HEK293 (cell line): ENCODE measurements around the gene TPM4.

Experiments used
- CTCF ChIA-PET: fragments of 350-600 bp; formaldehyde crosslinking; extraction: SDS; loops from one replicate; lab custom pipeline; 2021; ENCODE audit warnings: antibody characterized with exemption; lab: Yijun Ruan, JAX
- POLR2A ChIA-PET: fragments of 300-600 bp; formaldehyde crosslinking; extraction: SDS; loops from one replicate; lab custom pipeline; 2020; ENCODE audit warnings: antibody characterized with exemption, inconsistent platforms; lab: Yijun Ruan, JAX
- H3K27ac ChIP-seq: fragments of 200-500 bp; sonication (Bioruptor generic); 2 replicates; pipeline ENCODE4 v1.5.1; 2014; ENCODE audit warnings: low read depth, low read length, control low read depth, inconsistent platforms; ENCODE audit errors: extremely low read depth
- H3K36me3 ChIP-seq, 2 experiments: fragments of 200-500 bp in 1 of 2; sonication (Bioruptor generic) in 1 of 2; 1 replicate in 1 of 2; 2 replicates in 1 of 2; pipeline ENCODE4 v1.5.1; 2014 to 2017; ENCODE audit warnings: inconsistent platforms in 2 of 2, low read length in 2 of 2; ENCODE audit not compliant: control insufficient read depth in 2 of 2, insufficient read depth in 1 of 2
- H3K4me1 ChIP-seq: fragments of 200-500 bp; sonication (Bioruptor generic); 2 replicates; pipeline ENCODE4 v1.5.1; 2014; ENCODE audit warnings: mild to moderate bottlenecking, low read length, inconsistent platforms; ENCODE audit not compliant: control insufficient read depth, insufficient read depth
- H3K4me3 ChIP-seq: 2 replicates; pipeline ENCODE4 v1.5.1; 2011; ENCODE audit warnings: low read depth, mild to moderate bottlenecking, control low read depth, low read length, moderate library complexity
- H3K9me3 ChIP-seq: fragments of 200-500 bp; sonication (Bioruptor generic); 2 replicates; pipeline ENCODE4 v1.5.1; 2014; ENCODE audit warnings: low read depth, low read length, inconsistent platforms; ENCODE audit not compliant: control insufficient read depth, insufficient read depth
- GFI1B ChIP-seq: fragments of 450-650 bp; formaldehyde crosslinking; IDR thresholded peaks from 2 replicates; pipeline ENCODE4 v1.5.1; 2016; ENCODE audit warnings: missing biosample characterization, missing genetic modification characterization
- PRDM6 ChIP-seq: fragments of 450-650 bp; formaldehyde crosslinking; IDR thresholded peaks from 2 replicates; pipeline ENCODE4 v1.5.1; 2017; ENCODE audit warnings: missing biosample characterization, missing genetic modification characterization
- SCRT2 ChIP-seq: fragments of 450-650 bp; formaldehyde crosslinking; IDR thresholded peaks from 2 replicates; pipeline ENCODE4 v1.5.1; 2016; ENCODE audit warnings: missing biosample characterization, missing genetic modification characterization
- WT1 ChIP-seq: fragments of 450-650 bp; formaldehyde crosslinking; IDR thresholded peaks from 2 replicates; pipeline ENCODE4 v1.5.1; 2016; ENCODE audit warnings: missing biosample characterization, missing genetic modification characterization
- YY2 ChIP-seq: fragments of 450-650 bp; formaldehyde crosslinking; IDR thresholded peaks from 2 replicates; pipeline ENCODE4 v1.5.1; 2016; ENCODE audit warnings: missing biosample characterization, missing genetic modification characterization
- ZBTB20 ChIP-seq: fragments of 450-650 bp; formaldehyde crosslinking; IDR thresholded peaks from 2 replicates; pipeline ENCODE4 v1.5.1; 2016; ENCODE audit warnings: missing biosample characterization, missing genetic modification characterization
- ZBTB6 ChIP-seq: fragments of 450-650 bp; formaldehyde crosslinking; IDR thresholded peaks from 2 replicates; pipeline ENCODE4 v1.5.1; 2017; ENCODE audit warnings: missing biosample characterization, missing genetic modification characterization
- ZFHX2 ChIP-seq: fragments of 450-650 bp; formaldehyde crosslinking; conservative IDR thresholded peaks from 2 replicates; pipeline ENCODE4 v1.5.1; 2016; ENCODE audit warnings: missing biosample characterization, missing genetic modification characterization
- ZNF112 ChIP-seq: fragments of 450-650 bp; formaldehyde crosslinking; IDR thresholded peaks from 2 replicates; pipeline ENCODE4 v1.5.0; 2017; ENCODE audit warnings: missing biosample characterization, missing genetic modification characterization
- ZNF132 ChIP-seq: fragments of 450-650 bp; formaldehyde crosslinking; IDR thresholded peaks from 2 replicates; pipeline ENCODE4 v1.5.1; 2017; ENCODE audit warnings: missing biosample characterization, missing genetic modification characterization, borderline replicate concordance
- ZNF23 ChIP-seq: fragments of 450-650 bp; formaldehyde crosslinking; IDR thresholded peaks from 2 replicates; pipeline ENCODE4 v1.5.1; 2016; ENCODE audit warnings: missing biosample characterization, missing genetic modification characterization, borderline replicate concordance
- ZNF248 ChIP-seq: fragments of 450-650 bp; formaldehyde crosslinking; IDR thresholded peaks from 2 replicates; pipeline ENCODE4 v1.5.1; 2017; ENCODE audit warnings: missing biosample characterization, missing genetic modification characterization
- ZNF433 ChIP-seq: fragments of 450-650 bp; formaldehyde crosslinking; IDR thresholded peaks from 2 replicates; pipeline ENCODE4 v1.5.1; 2016; ENCODE audit warnings: missing biosample characterization, missing genetic modification characterization, low read depth
- ZNF544 ChIP-seq: fragments of 450-650 bp; formaldehyde crosslinking; IDR thresholded peaks from 2 replicates; pipeline ENCODE4 v1.5.0; 2017; ENCODE audit warnings: missing biosample characterization, missing genetic modification characterization
- ZNF76 ChIP-seq: fragments of 450-650 bp; formaldehyde crosslinking; IDR thresholded peaks from 2 replicates; pipeline ENCODE4; 2016; ENCODE audit warnings: low read depth, missing biosample characterization, missing genetic modification characterization, borderline replicate concordance
- ZNF830 ChIP-seq: fragments of 450-650 bp; IDR thresholded peaks from 2 replicates; pipeline ENCODE4 v1.5.0; 2018; ENCODE audit warnings: missing biosample characterization, missing genetic modification characterization, low read depth, mild to moderate bottlenecking, moderate library complexity
- ZSCAN23 ChIP-seq: fragments of 450-650 bp; formaldehyde crosslinking; IDR thresholded peaks from 2 replicates; pipeline ENCODE4 v1.5.1; 2016; ENCODE audit warnings: missing biosample characterization, missing genetic modification characterization
- ZSCAN5A ChIP-seq: fragments of 450-650 bp; formaldehyde crosslinking; IDR thresholded peaks from 2 replicates; pipeline ENCODE4 v1.5.1; 2016; ENCODE audit warnings: missing biosample characterization, missing genetic modification characterization
- TF ChIP-seq, protein P1 (sequence below): fragments of 450-650 bp; formaldehyde crosslinking; IDR thresholded peaks from 2 replicates; pipeline ENCODE4 v1.5.1; 2016; ENCODE audit warnings: missing biosample characterization, missing genetic modification characterization

Gene TPM4

GRCh38 chr19:16068696-16069259, 7.5 kb upstream of the TPM4 start:
- ChIA-PET CTCF (interaction anchor here (0.6 kb wide), 1 partner anchor 543 kb away, joined by 3 read pairs; no protein-coding TSS in a partner anchor), POLR2A (no interaction called here)
- no peak overlapping the region for H3K4me3 ChIP-seq
- no peaks in the 10 kb centered on the region for H3K9me3 ChIP-seq
- H3K36me3 ChIP-seq, result no peaks in the 10 kb centered on the region
- TF ChIP-seq ZSCAN23 (tag by site-specific recombination) (no peak), ZNF544 (no peak), ZNF433 (tag by site-specific recombination) (0 out of 2 replicates have a peak, but pooled peaks have one; percentile 6), GFI1B (tag by site-specific recombination) (no peak), ZNF23 (tag by site-specific recombination) (no peak), ZBTB6 (tag by site-specific recombination) (no peak), ZNF830 (tag by site-specific recombination) (no peak), PRDM6 (tag by site-specific recombination) (no peak), ZNF132 (tag by site-specific recombination) (no peak), YY2 (no peak), ZNF112 (tag by site-specific recombination) (no peak), ZNF248 (tag by site-specific recombination) (no peak), ZSCAN5A (tag by site-specific recombination) (no peak), WT1 (tag by site-specific recombination) (no peak), ZFHX2 (tag by site-specific recombination) (peak; percentile 50; the same call in 1 of the 2 replicates), ZNF76 (tag by site-specific recombination) (no peak)
- H3K27ac ChIP-seq, result no peak overlapping the region
- no peaks in the 10 kb centered on the region for H3K4me1 ChIP-seq

DNA sequence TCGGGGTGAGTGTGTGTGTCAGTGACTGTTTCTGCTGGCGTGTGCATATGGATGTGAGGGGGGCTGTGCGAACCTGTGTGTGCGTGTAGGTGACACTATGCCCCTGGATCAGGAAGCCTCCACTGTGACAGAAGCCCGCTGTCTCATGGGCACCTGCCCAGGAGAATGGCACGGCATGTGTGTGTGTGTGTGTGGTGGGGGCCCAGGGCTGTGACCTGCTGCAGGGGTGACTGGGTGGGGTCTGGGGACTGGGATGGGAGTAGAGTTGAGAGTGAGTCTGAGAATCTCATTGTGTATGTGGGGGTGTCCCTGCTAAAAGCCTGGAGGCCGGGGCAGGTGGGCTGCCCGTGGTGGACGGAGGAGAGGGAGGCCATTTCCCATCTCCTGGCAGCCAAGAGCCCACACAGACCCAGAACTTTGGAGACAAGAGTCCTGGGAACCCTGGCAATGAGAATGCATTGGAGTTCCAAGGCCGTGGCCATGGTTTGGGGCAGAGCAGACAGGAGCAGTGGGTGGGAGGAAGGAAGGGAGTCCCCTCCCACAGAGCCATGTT, 6.4 kb upstream of the TPM4 start:
- ChIA-PET POLR2A (no interaction called here), CTCF (interaction anchor here (6.7 kb wide), 1 partner anchor 8 kb away, joined by 44 read pairs; no protein-coding TSS in a partner anchor)
- Histone ChIP-seq H3K9me3 (no peaks in the 10 kb centered on the region), H3K27ac (no peak overlapping the region), H3K36me3 (no peaks in the 10 kb centered on the region), H3K4me3 (no peak overlapping the region), H3K4me1 (no peaks in the 10 kb centered on the region)
- TF ChIP-seq, protein P1, sequence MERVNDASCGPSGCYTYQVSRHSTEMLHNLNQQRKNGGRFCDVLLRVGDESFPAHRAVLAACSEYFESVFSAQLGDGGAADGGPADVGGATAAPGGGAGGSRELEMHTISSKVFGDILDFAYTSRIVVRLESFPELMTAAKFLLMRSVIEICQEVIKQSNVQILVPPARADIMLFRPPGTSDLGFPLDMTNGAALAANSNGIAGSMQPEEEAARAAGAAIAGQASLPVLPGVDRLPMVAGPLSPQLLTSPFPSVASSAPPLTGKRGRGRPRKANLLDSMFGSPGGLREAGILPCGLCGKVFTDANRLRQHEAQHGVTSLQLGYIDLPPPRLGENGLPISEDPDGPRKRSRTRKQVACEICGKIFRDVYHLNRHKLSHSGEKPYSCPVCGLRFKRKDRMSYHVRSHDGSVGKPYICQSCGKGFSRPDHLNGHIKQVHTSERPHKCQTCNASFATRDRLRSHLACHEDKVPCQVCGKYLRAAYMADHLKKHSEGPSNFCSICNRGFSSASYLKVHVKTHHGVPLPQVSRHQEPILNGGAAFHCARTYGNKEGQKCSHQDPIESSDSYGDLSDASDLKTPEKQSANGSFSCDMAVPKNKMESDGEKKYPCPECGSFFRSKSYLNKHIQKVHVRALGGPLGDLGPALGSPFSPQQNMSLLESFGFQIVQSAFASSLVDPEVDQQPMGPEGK, result 0 out of 2 replicates have a peak, but pooled peaks have one; percentile 21
- TF ChIP-seq ZBTB20 (tag by site-specific recombination), result peak; percentile 18; the same call in 1 of the 2 replicates
- TF ChIP-seq SCRT2 (tag by site-specific recombination), result no peak
